Neural crest cell (in vitro differentiated cells): ENCODE data around the gene PTPMT1. TPM values are rescaled to one million over a fixed set of nuclear protein-coding genes. Genes with fewer than 3 reads are reported as not detected.

Experiments used
- DNase-seq: peaks from one replicate; pipeline ENCODE4 v3.0.0; 2021; ENCODE audit warnings: low read depth, mixed read lengths, low spot score
- H3K27ac Mint-ChIP-seq: one replicate; pipeline ENCODE4 v1.8.0; 2021; ENCODE audit warnings: mild to moderate bottlenecking, mixed read lengths; ENCODE audit not compliant: unreplicated experiment
- H3K27me3 Mint-ChIP-seq: 2 replicates; pipeline ENCODE4 v1.8.0; 2021; ENCODE audit warnings: low read depth, mild to moderate bottlenecking, mixed read lengths
- H3K36me3 Mint-ChIP-seq: 2 replicates; pipeline ENCODE4 v1.8.0; 2021; ENCODE audit warnings: low read depth, mild to moderate bottlenecking, mixed read lengths
- H3K4me1 Mint-ChIP-seq: 2 replicates; pipeline ENCODE4 v1.8.0; 2021; ENCODE audit warnings: mixed read lengths
- H3K4me3 Mint-ChIP-seq: one replicate; pipeline ENCODE4 v1.8.0; 2021; ENCODE audit warnings: mild to moderate bottlenecking, mixed read lengths
- H3K9me3 Mint-ChIP-seq: 2 replicates; pipeline ENCODE4 v1.8.0; 2021; ENCODE audit warnings: mixed read lengths
- CTCF ChIP-seq: fragments of 200-600 bp; sonication (generic); conservative IDR thresholded peaks from 2 replicates; pipeline ENCODE4 v1.5.0; 2021; ENCODE audit warnings: antibody characterized with exemption, mild to moderate bottlenecking
- total RNA-seq: library from RNA; stranded (reverse); gene quantifications from 2 replicates; pipeline ENCODE4 v1.2.1, GENCODE V29; 2021

PTPMT1 gene
- total RNA-seq, 1 donor from 2014 or later: 41.8 TPM

GRCh38 chr11:47617417-47617809 is 52.0 kb downstream of the PTPMT1 start:
- Mint-ChIP-seq H3K9me3 (no peaks in the 10 kb centered on the region), H3K27me3 (no peaks in the 10 kb centered on the region), H3K4me3 (no peak overlapping the region), H3K4me1 (peaks cover 8% of the 10 kb centered on the region), H3K27ac (no peak overlapping the region), H3K36me3 (peaks cover 4% of the 10 kb centered on the region)
- TF ChIP-seq CTCF: no peak
- DNase-seq: no peak

DNA sequence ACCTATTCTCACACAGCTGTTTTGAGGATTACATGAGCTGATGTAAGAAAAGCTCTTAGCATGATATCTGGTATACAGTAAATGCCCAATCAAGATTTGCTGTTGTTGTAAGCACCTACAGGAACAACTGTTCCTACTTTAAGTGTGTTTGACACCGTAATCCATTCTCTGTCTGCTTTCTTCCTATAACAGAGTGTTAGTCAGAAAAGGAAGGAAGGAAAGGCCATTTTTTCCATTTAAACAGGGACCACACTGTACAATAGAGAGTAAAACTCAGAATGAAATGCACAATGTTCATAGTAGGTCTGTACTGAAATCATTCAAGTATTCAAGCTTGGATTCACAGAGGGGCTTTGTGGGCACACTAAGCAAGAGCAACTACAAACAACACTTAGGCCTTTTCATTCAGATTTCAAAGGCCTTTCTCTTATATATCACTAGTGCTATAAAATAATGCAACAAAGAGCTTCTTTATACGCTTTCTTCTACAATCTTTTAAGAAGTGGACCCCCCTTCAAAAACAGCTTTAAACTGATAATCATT is 55.5 kb downstream of the PTPMT1 start:
- DNase-seq: no peak
- no peaks in the 10 kb centered on the region for H3K27me3 Mint-ChIP-seq
- H3K36me3 Mint-ChIP-seq: peaks cover 8% of the 10 kb centered on the region
- H3K4me3 Mint-ChIP-seq: no peak overlapping the region
- H3K4me1 Mint-ChIP-seq: peaks cover 8% of the 10 kb centered on the region
- TF ChIP-seq CTCF: no peak
- peak overlapping the region; percentile 71 for H3K27ac Mint-ChIP-seq
- H3K9me3 Mint-ChIP-seq: no peaks in the 10 kb centered on the region

Other genes starting within 250 kb of the PTPMT1 start
- gene MYBPC3, start 212.9 kb upstream of the PTPMT1 start, total RNA-seq: not detected in 2 replicates
- not detected in 2 replicates for gene SPI1, start 187.1 kb upstream of the PTPMT1 start, total RNA-seq
- 34.5 and 36.0 TPM in 2 replicates for gene SLC39A13, start 157.0 kb upstream of the PTPMT1 start, total RNA-seq
- 197 and 205 TPM in 2 replicates for gene PSMC3, start 139.2 kb upstream of the PTPMT1 start, total RNA-seq
- 0.16 and 0.50 TPM in 2 replicates for gene RAPSN, start 116.5 kb upstream of the PTPMT1 start, total RNA-seq
- gene CELF1, start 12.5 kb upstream of the PTPMT1 start, total RNA-seq: 176 and 180 TPM in 2 replicates
- 15.4 and 16.6 TPM in 2 replicates for gene KBTBD4, start 13.4 kb downstream of the PTPMT1 start, total RNA-seq
- gene NDUFS3, start 13.5 kb downstream of the PTPMT1 start, total RNA-seq: 172 and 178 TPM in 2 replicates
- gene FAM180B, start 21.1 kb downstream of the PTPMT1 start, total RNA-seq: 0.35 and 0.50 TPM in 2 replicates
- 18.9 and 21.4 TPM in 2 replicates for gene C1QTNF4, start 28.8 kb downstream of the PTPMT1 start, total RNA-seq
- 157 and 160 TPM in 2 replicates for gene MTCH2, start 77.0 kb downstream of the PTPMT1 start, total RNA-seq
- gene AGBL2, start 149.8 kb downstream of the PTPMT1 start, total RNA-seq: 2.1 and 2.4 TPM in 2 replicates
- 110 and 116 TPM in 2 replicates for gene FNBP4, start 201.7 kb downstream of the PTPMT1 start, total RNA-seq